ENCODE measurements around the gene IFNG.

Gene IFNG

GRCh38 chr12:68121143-68121542 is 38.4 kb downstream of the IFNG start:
- TF ChIP-seq, protein P1, sequence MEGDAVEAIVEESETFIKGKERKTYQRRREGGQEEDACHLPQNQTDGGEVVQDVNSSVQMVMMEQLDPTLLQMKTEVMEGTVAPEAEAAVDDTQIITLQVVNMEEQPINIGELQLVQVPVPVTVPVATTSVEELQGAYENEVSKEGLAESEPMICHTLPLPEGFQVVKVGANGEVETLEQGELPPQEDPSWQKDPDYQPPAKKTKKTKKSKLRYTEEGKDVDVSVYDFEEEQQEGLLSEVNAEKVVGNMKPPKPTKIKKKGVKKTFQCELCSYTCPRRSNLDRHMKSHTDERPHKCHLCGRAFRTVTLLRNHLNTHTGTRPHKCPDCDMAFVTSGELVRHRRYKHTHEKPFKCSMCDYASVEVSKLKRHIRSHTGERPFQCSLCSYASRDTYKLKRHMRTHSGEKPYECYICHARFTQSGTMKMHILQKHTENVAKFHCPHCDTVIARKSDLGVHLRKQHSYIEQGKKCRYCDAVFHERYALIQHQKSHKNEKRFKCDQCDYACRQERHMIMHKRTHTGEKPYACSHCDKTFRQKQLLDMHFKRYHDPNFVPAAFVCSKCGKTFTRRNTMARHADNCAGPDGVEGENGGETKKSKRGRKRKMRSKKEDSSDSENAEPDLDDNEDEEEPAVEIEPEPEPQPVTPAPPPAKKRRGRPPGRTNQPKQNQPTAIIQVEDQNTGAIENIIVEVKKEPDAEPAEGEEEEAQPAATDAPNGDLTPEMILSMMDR (IDR thresholded peaks at IDR 0.05; ENCODE audit: control extremely low read depth, extremely low read depth, low read depth, missing control alignments), result no peak
- DNase-seq (ENCODE audit: extremely low spot score), result no peak
- ChIA-PET CTCF (interaction anchor here (1.2 kb wide), 2 partner anchors 37 to 102 kb away, joined by 3 to 6 read pairs; no protein-coding TSS in a partner anchor), POLR2A (no interaction called here)

- CTCF ChIA-PET, result interaction anchor here (1.2 to 2.3 kb wide), 4 partner anchors 10 to 103 kb away, joined by 3 to 10 read pairs (median 4); no protein-coding TSS in a partner anchor
- DNase-seq (ENCODE audit: extremely low spot score), result peak; percentile 41
- POLR2A ChIA-PET, result no interaction called here
- TF ChIP-seq, protein P1 (IDR thresholded peaks at IDR 0.05; ENCODE audit: control extremely low read depth, extremely low read depth, low read depth, missing control alignments), result no peak
These were observed 39.8 kb downstream of the IFNG start for GRCh38 chr12:68119724-68120211.

DNA sequence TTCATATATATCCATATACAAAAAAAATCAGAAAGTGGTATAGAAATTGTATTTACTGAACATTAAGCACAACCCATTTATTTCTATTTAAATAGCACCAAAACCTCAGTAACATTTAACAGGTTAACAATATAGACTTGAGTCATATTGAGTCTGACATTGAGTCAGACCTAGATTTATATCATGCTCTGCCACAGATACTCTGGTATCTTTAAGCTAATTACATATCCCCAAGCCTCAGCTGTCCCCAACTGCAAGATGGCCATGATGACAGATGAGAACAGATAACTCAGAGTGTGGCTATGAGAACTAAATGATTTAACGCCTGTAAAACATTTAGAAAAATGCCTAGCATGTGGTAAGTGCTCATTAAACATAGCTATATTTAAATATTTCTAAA is 40.3 kb downstream of the IFNG start:
- ChIA-PET CTCF (interaction anchor here (1.4 to 2.3 kb wide), 2 partner anchors 9 to 25 kb away, joined by 3 to 10 read pairs; no protein-coding TSS in a partner anchor), POLR2A (no interaction called here)
- peak; percentile 24 for DNase-seq (ENCODE audit: extremely low spot score)
- TF ChIP-seq, protein P1 (IDR thresholded peaks at IDR 0.05; ENCODE audit: control extremely low read depth, extremely low read depth, low read depth, missing control alignments), result no peak

GRCh38 chr12:68118096-68118755 is 41.3 kb downstream of the IFNG start:
- POLR2A ChIA-PET, result no interaction called here
- CTCF ChIA-PET, result no interaction called here
- DNase-seq (ENCODE audit: extremely low spot score), result no peak
- TF ChIP-seq, protein P1 (IDR thresholded peaks at IDR 0.05; ENCODE audit: control extremely low read depth, extremely low read depth, low read depth, missing control alignments), result no peak

GRCh38 chr12:68117661-68118060 is 41.9 kb downstream of the IFNG start:
- DNase-seq (ENCODE audit: extremely low spot score), result no peak
- POLR2A ChIA-PET, result no interaction called here
- CTCF ChIA-PET, result interaction anchor here (0.9 to 1.0 kb wide), 3 partner anchors 21 to 411 kb away, joined by 3 read pairs; no protein-coding TSS in a partner anchor
- TF ChIP-seq, protein P1 (IDR thresholded peaks at IDR 0.05; ENCODE audit: control extremely low read depth, extremely low read depth, low read depth, missing control alignments), result no peak

GRCh38 chr12:68115281-68115680 is 44.3 kb downstream of the IFNG start:
- CTCF ChIA-PET, result interaction anchor here (0.9 to 3.7 kb wide), 3 partner anchors 12 to 74 kb away, joined by 3 to 25 read pairs (median 3); partner anchors contain the start of gene IFNG
- DNase-seq (ENCODE audit: extremely low spot score), result no peak

More at GRCh38 chr12:68115281-68115680, 44.3 kb downstream of the IFNG start:
- TF ChIP-seq, protein P1 (IDR thresholded peaks at IDR 0.05; ENCODE audit: control extremely low read depth, extremely low read depth, low read depth, missing control alignments), result no peak
- POLR2A ChIA-PET, result no interaction called here
